NB4 (cell line): ENCODE results near the gene SCN1A.

Experiments used
- DNase-seq: peaks from one replicate; pipeline ENCODE4 v3.0.0; 2010; ENCODE audit warnings: low read depth
- H3K4me3 ChIP-seq: one replicate; pipeline ENCODE4 v1.5.1; 2011; ENCODE audit warnings: mild to moderate bottlenecking, low read depth, low read length, moderate library complexity
- MYC ChIP-seq: IDR thresholded peaks from 2 replicates; pipeline ENCODE4 v1.6.1; 2011; ENCODE audit warnings: low read depth, low read length
- POLR2A ChIP-seq: IDR thresholded peaks from 2 replicates; pipeline ENCODE4 v1.6.1; 2011; ENCODE audit warnings: mild to moderate bottlenecking; ENCODE audit not compliant: insufficient read length; ENCODE audit errors: extremely low read depth
- TF ChIP-seq, protein P1 (sequence below): IDR thresholded peaks from 2 replicates; pipeline ENCODE4 v1.6.1; 2011; ENCODE audit warnings: low read depth, low read length
- TF ChIP-seq, protein P2 (sequence below): IDR thresholded peaks from one replicate; pipeline ENCODE4 v1.5.1; 2012; ENCODE audit warnings: low read depth, low read length

Gene SCN1A

DNA sequence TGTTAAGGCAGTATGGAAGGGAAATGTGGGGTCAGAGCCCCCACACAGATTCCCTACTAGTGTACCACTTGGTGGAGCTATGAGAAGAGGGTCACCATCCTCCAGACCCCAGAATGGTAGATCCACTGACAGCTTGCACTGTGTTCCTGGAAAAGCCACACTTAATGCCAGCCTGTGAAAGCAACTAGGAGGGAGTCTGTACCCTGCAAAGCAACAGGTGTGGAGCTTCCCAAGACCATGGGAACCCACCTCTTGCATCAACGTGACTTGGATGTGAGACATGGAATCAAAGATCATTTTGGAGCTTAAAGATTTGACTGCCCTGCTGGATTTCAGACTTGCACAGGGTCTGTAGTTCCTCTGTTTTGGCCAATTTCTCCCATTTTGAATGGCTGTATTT is 10.8 kb upstream of the SCN1A start:
- no peak for DNase-seq
- H3K4me3 ChIP-seq: no peak overlapping the region
- TF ChIP-seq, protein P1, sequence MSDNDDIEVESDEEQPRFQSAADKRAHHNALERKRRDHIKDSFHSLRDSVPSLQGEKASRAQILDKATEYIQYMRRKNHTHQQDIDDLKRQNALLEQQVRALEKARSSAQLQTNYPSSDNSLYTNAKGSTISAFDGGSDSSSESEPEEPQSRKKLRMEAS: no peak
- TF ChIP-seq MYC (no peak), POLR2A (no peak)
- TF ChIP-seq, protein P2, sequence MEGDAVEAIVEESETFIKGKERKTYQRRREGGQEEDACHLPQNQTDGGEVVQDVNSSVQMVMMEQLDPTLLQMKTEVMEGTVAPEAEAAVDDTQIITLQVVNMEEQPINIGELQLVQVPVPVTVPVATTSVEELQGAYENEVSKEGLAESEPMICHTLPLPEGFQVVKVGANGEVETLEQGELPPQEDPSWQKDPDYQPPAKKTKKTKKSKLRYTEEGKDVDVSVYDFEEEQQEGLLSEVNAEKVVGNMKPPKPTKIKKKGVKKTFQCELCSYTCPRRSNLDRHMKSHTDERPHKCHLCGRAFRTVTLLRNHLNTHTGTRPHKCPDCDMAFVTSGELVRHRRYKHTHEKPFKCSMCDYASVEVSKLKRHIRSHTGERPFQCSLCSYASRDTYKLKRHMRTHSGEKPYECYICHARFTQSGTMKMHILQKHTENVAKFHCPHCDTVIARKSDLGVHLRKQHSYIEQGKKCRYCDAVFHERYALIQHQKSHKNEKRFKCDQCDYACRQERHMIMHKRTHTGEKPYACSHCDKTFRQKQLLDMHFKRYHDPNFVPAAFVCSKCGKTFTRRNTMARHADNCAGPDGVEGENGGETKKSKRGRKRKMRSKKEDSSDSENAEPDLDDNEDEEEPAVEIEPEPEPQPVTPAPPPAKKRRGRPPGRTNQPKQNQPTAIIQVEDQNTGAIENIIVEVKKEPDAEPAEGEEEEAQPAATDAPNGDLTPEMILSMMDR: no peak

DNA sequence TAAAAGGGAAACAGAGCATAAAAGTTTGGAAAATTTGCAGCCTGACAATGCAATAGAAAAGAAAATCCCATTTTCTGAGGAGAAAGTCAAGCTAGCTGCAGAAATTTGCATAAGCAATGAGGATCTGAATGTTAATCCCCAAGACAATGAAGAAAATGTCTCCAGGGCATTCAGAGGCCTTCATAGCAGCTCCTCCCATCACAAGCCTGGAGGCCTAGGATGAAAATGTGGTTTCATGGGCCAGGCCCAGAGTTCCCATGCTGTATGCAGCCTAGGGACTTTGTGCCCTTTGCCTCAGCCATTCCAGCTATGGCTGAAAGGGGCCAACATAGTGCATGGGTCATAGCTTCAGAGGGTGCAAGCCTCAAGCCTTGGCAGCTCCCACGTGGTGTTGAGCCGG is 10.3 kb upstream of the SCN1A start:
- TF ChIP-seq MYC (no peak), POLR2A (no peak)
- TF ChIP-seq, protein P2: no peak
- DNase-seq: no peak
- no peak overlapping the region for H3K4me3 ChIP-seq

DNA sequence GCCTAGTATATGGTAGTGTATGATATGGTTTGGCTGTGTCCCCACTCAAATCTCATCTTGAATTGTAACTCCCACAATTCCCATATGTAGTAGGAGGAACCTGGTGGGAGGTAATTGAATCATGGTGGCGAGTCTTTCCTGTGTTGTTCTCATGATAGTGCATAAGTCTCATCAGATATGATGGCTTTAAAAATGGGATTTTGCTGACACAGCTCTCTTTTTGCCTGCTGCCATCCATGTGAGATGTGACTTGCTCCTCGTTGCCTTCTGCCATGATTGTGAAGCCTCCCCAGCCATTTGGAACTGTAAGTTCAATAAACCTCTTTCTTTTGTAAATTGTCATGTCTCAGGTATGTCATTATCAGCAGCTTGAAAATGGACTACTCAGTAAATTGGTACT is 9.5 kb upstream of the SCN1A start:
- H3K4me3 ChIP-seq: no peak overlapping the region
- TF ChIP-seq, protein P2: no peak
- no peak for TF ChIP-seq POLR2A
- no peak for TF ChIP-seq MYC
- TF ChIP-seq, protein P1: no peak
- DNase-seq: no peak

DNA sequence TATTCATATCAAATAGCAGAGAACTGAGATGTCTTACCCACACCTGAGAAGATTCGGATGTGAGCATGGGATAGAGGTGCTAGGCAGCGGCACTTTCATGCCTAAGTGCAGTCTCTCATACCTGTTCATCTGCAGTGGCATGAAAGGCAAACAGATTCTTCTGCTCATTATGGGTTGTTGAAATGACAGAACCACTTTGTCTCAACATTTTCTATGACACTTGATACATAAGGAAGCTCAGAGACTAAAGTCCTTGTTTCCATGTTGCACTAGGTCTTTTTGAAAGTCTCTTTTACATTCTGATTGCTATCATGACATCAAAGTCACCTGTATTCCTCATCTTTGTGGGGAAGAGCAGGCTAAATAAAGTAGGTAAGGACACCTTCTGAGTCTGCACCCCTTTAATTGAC is 8.0 kb upstream of the SCN1A start:
- H3K4me3 ChIP-seq: no peak overlapping the region
- TF ChIP-seq, protein P1: no peak
- TF ChIP-seq MYC (no peak), POLR2A (no peak)
- TF ChIP-seq, protein P2: no peak
- no peak for DNase-seq

DNA sequence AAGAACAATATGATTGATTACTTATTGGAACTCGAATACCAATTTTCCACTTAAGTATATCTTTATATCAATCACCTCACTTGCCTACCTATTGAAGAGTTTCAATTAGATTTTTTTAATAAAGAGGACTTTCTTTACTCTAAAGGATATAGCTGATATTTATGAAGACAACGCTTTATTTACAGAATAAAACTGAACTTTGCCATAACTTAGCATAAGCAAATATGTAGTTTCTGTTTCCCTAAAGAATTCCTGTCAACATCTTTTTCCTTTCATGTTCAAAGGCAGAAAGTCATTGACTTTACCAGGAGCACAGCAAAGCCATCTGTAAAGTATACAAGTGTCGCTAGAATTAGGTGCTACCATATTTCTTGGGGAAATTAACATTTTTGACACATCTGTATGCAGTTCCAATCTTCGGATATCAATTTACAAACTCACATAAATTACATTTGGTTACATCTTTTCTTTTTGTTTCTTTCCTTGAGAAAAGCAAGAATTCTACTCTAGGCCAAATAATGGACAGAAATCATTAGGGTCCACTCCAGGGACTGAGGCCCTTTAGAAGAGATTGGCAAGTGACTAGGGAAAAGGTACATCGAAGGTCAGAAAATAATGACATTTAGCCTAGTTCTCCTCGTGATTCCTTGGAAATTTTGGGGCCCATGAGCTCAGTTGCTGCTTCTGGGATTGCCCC is 7.5 kb upstream of the SCN1A start:
- H3K4me3 ChIP-seq: no peak overlapping the region
- no peak for TF ChIP-seq POLR2A
- TF ChIP-seq, protein P2: no peak
- TF ChIP-seq MYC: no peak
- TF ChIP-seq, protein P1: no peak
- DNase-seq: no peak
